Loucy (cell line): ENCODE results near the gene IFITM1.

Source experiments
- H2AFZ ChIP-seq: fragments of 200-600 bp; sonication (generic); 2 replicates; pipeline ENCODE4 v1.6.0; 2016; ENCODE audit warnings: antibody characterized with exemption, mild to moderate bottlenecking, low read length, moderate library complexity
- H3F3A ChIP-seq: fragments of 200-600 bp; 2 replicates; pipeline ENCODE4 v1.6.0; 2016; ENCODE audit warnings: antibody characterized with exemption, low read depth, mild to moderate bottlenecking
- H3K27me3 ChIP-seq: fragments of 200-600 bp; sonication (generic); 2 replicates; pipeline ENCODE4 v1.6.1; 2014; ENCODE audit warnings: low read length, mild to moderate bottlenecking; ENCODE audit not compliant: insufficient read depth, poor library complexity, severe bottlenecking
- H3K36me3 ChIP-seq: fragments of 200-600 bp; sonication (generic); 2 replicates; pipeline ENCODE4 v1.6.1; 2016; ENCODE audit warnings: low read length; ENCODE audit not compliant: insufficient read depth
- H3K4me1 ChIP-seq: fragments of 200-600 bp; sonication (generic); 2 replicates; pipeline ENCODE4 v1.5.1; 2014; ENCODE audit warnings: low read length, mild to moderate bottlenecking; ENCODE audit not compliant: insufficient read depth, poor library complexity, severe bottlenecking
- H3K4me2 ChIP-seq: fragments of 200-600 bp; sonication (generic); 2 replicates; pipeline ENCODE4 v1.6.0; 2014; ENCODE audit warnings: antibody characterized with exemption, low read length, low read depth, mild to moderate bottlenecking; ENCODE audit not compliant: poor library complexity, severe bottlenecking
- H3K4me3 ChIP-seq: fragments of 200-600 bp; sonication (generic); 2 replicates; pipeline ENCODE4 v1.5.1; 2014; ENCODE audit warnings: low read length, mild to moderate bottlenecking, mixed read lengths; ENCODE audit not compliant: poor library complexity, severe bottlenecking
- H3K79me2 ChIP-seq: fragments of 200-600 bp; sonication (generic); 2 replicates; pipeline ENCODE4 v1.6.1; 2014; ENCODE audit warnings: low read length; ENCODE audit not compliant: insufficient read depth
- H3K9ac ChIP-seq: fragments of 200-600 bp; sonication (generic); 2 replicates; pipeline ENCODE4 v1.6.0; 2014; ENCODE audit warnings: mild to moderate bottlenecking, low read depth, low read length, moderate library complexity; ENCODE audit not compliant: poor library complexity, severe bottlenecking
- H3K9me2 ChIP-seq: fragments of 200-600 bp; sonication (generic); replicated peaks from 2 replicates; pipeline ENCODE4 v1.6.1; 2016; ENCODE audit warnings: low read depth, low read length, mixed read lengths
- H3K9me3 ChIP-seq: fragments of 200-600 bp; sonication (generic); 2 replicates; pipeline ENCODE4 v1.6.1; 2014; ENCODE audit warnings: mild to moderate bottlenecking, antibody characterized with exemption, low read length, low read depth; ENCODE audit not compliant: insufficient read depth
- H4K20me1 ChIP-seq: fragments of 200-600 bp; sonication (generic); 2 replicates; pipeline ENCODE4 v1.6.0; 2014; ENCODE audit warnings: antibody characterized with exemption, low read length, mild to moderate bottlenecking; ENCODE audit not compliant: insufficient read depth, poor library complexity, severe bottlenecking
- CTCF ChIP-seq: fragments of 200-600 bp; sonication (generic); conservative IDR thresholded peaks from 2 replicates; pipeline ENCODE4 v1.5.1; 2014; ENCODE audit warnings: mild to moderate bottlenecking, antibody characterized with exemption, low read length
- EZH2phosphoT487 ChIP-seq: fragments of 200-600 bp; IDR thresholded peaks from 2 replicates; pipeline ENCODE4 v1.6.1; 2018; ENCODE audit warnings: antibody characterized with exemption, mild to moderate bottlenecking, moderate library complexity, borderline replicate concordance

The IFITM1 gene

DNA sequence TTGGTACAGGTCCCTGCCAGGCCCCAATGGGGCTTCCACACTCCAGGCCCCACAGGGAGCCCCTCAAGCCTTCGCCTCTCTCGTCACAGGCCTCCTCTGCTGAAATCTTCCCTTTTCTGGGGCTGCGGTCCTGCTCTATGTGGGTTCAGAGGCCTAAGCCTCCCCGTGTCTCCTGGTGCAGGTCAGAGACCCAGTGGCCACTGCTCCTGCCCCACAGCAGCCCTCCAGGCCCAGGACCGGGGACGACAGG is 12.7 kb downstream of the IFITM1 start:
- Histone ChIP-seq H3K9ac (peak overlapping the region; percentile 87), H4K20me1 (no peaks in the 10 kb centered on the region), H3K36me3 (no peaks in the 10 kb centered on the region), H3K4me2 (peak overlapping the region; percentile 85), H3K79me2 (peaks cover 42% of the 10 kb centered on the region), H3K9me2 (no peaks in the 10 kb centered on the region), H3K4me1 (peaks cover 69% of the 10 kb centered on the region), H3K4me3 (peak overlapping the region; percentile 68), H3K9me3 (no peaks in the 10 kb centered on the region), H3K27me3 (no peaks in the 10 kb centered on the region), H2AFZ (no peak overlapping the region), H3F3A (peaks cover 35% of the 10 kb centered on the region)
- no peak for TF ChIP-seq CTCF
- TF ChIP-seq EZH2phosphoT487 = no peak

DNA sequence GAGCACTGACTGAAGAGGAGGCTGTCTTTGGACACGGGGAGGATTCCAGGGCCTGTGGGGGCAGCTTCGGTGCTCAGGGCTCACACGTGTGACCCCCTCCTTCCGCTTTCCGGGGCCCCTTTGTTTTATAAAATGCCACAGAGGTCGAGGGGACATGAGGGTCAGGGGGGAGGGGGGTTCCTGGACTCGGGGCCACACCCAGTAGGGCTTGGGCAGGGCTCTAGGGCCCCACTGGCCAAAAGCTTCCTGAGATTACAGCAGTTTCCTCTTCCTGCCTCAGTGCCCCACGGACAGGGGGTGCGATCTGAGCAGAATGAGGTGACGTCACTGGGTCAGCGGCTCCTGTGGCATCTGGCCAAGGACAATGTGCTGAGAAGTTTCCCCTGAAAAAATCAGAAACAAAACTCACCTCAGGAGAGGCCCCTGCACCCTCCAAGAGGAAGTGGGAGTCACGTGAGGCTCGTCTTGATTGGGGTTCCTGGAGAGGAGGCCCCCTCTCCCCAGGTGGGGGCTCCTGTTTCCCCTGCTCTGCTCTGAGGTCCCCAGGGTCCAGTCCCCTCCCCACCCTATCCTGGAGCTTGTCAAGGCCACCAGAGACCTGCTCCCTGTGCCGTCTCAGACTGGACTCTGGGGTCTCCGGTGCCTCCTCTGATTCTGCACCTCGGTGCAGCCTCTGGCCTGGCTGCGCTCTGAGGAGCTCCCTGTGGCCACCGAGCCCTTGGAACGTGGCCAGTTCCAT is 13.2 kb downstream of the IFITM1 start:
- H3K9ac ChIP-seq = peak overlapping the region; percentile 87
- peaks cover 74% of the 10 kb centered on the region for H3K4me1 ChIP-seq
- H3F3A ChIP-seq = peaks cover 40% of the 10 kb centered on the region
- peak overlapping the region; percentile 68 for H3K4me3 ChIP-seq
- H3K27me3 ChIP-seq = no peaks in the 10 kb centered on the region
- peaks cover 47% of the 10 kb centered on the region for H3K79me2 ChIP-seq
- no peaks in the 10 kb centered on the region for H4K20me1 ChIP-seq
- H3K4me2 ChIP-seq = peak overlapping the region; percentile 85
- no peaks in the 10 kb centered on the region for H3K9me3 ChIP-seq
- H3K36me3 ChIP-seq = no peaks in the 10 kb centered on the region
- H3K9me2 ChIP-seq = no peaks in the 10 kb centered on the region
- TF ChIP-seq CTCF = no peak
- no peak overlapping the region for H2AFZ ChIP-seq

DNA sequence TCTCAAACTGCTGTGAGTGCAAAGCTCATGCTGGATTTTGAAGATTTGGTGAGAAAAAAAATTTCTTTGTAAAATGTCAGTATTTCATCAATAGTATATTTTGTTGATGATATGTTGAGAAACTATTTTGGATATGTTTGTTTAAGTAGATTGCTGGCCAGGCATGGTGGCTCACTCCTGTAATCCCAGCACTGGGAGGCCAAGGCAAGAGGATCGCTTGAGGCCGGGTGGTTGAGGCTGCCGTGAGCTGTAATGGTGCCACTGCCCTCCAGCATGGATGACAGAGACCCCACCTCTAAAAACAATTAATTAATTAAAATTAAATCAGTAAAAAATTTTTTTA is 13.7 kb downstream of the IFITM1 start:
- peak overlapping the region; percentile 85 for H3K4me2 ChIP-seq
- no peaks in the 10 kb centered on the region for H4K20me1 ChIP-seq
- peak overlapping the region; percentile 87 for H3K9ac ChIP-seq
- TF ChIP-seq EZH2phosphoT487 = no peak
- TF ChIP-seq CTCF = no peak
- no peak overlapping the region for H2AFZ ChIP-seq
- no peaks in the 10 kb centered on the region for H3K9me2 ChIP-seq
- H3K79me2 ChIP-seq = peaks cover 53% of the 10 kb centered on the region
- peaks cover 79% of the 10 kb centered on the region for H3K4me1 ChIP-seq
- H3K27me3 ChIP-seq = no peaks in the 10 kb centered on the region
- H3F3A ChIP-seq = peaks cover 40% of the 10 kb centered on the region
- H3K9me3 ChIP-seq = no peaks in the 10 kb centered on the region
- no peaks in the 10 kb centered on the region for H3K36me3 ChIP-seq
- H3K4me3 ChIP-seq = peak overlapping the region; percentile 68
